ENCODE results near the gene PLIN5. TPM values are rescaled to one million over a fixed set of nuclear protein-coding genes. Genes with fewer than 3 reads are reported as not detected.

The PLIN5 gene
- total RNA-seq, 2 experiments from 2014 or later, result 0.32 to 0.56 TPM

- peaks cover 3% of the 10 kb centered on the region for H3K4me1 Mint-ChIP-seq
- DNase-seq, result no peak
- no peaks in the 10 kb centered on the region for H3K27me3 Mint-ChIP-seq
- H3K27ac Mint-ChIP-seq, result no peak overlapping the region
- no peaks in the 10 kb centered on the region for H3K9me3 Mint-ChIP-seq
- no peaks in the 10 kb centered on the region for H3K36me3 Mint-ChIP-seq
- no peak overlapping the region for H3K4me3 Mint-ChIP-seq
Measured at GRCh38 chr19:4511300-4512054, 23.5 kb downstream of the PLIN5 start.

GRCh38 chr19:4510435-4511255, 24.4 kb downstream of the PLIN5 start:
- H3K9me3 Mint-ChIP-seq, result no peaks in the 10 kb centered on the region
- H3K27ac Mint-ChIP-seq, result no peak overlapping the region
- DNase-seq, result no peak
- no peak overlapping the region for H3K4me3 Mint-ChIP-seq
- H3K36me3 Mint-ChIP-seq, result no peaks in the 10 kb centered on the region
- peaks cover 8% of the 10 kb centered on the region for H3K4me1 Mint-ChIP-seq
- no peaks in the 10 kb centered on the region for H3K27me3 Mint-ChIP-seq

GRCh38 chr19:4508698-4509097, 26.3 kb downstream of the PLIN5 start:
- Mint-ChIP-seq H3K4me3 (no peak overlapping the region), H3K4me1 (peaks cover 8% of the 10 kb centered on the region), H3K9me3 (no peaks in the 10 kb centered on the region), H3K27ac (no peak overlapping the region), H3K36me3 (peaks cover 2% of the 10 kb centered on the region), H3K27me3 (no peaks in the 10 kb centered on the region)
- no peak for DNase-seq

DNA sequence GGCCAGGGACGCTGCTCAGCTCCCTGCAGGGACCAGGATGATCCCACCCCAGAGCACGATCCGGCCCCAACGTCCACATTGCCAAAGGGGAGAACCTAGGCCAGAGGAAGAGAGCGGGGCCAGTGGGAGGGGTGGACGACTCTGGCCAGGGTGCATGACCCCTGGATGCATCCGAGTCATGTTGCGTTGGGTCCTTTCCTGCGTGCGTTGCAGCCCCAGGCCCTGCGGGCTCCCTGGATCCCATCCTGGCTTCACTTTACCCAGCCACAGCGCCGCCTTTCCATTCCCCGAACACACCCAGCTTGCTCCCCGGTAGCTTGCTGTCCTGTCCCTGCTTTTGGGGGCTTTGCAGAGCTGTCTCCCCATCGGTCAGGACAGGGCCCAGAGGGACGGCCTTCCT, 27.2 kb downstream of the PLIN5 start:
- Mint-ChIP-seq H3K9me3 (no peaks in the 10 kb centered on the region), H3K4me1 (peaks cover 8% of the 10 kb centered on the region), H3K36me3 (peaks cover 2% of the 10 kb centered on the region), H3K27ac (no peak overlapping the region), H3K27me3 (no peaks in the 10 kb centered on the region), H3K4me3 (no peak overlapping the region)
- DNase-seq, result no peak

DNA sequence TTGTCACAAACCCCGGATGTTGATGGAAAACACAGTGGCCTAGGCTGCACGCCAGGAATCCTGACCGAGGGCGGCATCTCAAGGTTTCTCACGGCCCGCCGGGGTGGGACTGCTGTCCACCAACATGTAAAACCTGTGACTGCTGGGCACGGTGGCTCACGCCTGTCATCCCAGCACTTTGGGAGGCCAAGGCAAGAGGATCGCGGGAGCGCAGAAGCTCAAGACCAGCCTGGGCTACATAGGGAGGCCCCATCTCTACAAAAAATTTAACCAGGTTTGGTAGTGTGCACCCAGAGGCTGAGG, 27.9 kb downstream of the PLIN5 start:
- Mint-ChIP-seq H3K9me3 (no peaks in the 10 kb centered on the region), H3K4me1 (peaks cover 8% of the 10 kb centered on the region), H3K27me3 (no peaks in the 10 kb centered on the region), H3K27ac (no peak overlapping the region), H3K4me3 (no peak overlapping the region), H3K36me3 (peaks cover 2% of the 10 kb centered on the region)
- DNase-seq, result no peak

DNA sequence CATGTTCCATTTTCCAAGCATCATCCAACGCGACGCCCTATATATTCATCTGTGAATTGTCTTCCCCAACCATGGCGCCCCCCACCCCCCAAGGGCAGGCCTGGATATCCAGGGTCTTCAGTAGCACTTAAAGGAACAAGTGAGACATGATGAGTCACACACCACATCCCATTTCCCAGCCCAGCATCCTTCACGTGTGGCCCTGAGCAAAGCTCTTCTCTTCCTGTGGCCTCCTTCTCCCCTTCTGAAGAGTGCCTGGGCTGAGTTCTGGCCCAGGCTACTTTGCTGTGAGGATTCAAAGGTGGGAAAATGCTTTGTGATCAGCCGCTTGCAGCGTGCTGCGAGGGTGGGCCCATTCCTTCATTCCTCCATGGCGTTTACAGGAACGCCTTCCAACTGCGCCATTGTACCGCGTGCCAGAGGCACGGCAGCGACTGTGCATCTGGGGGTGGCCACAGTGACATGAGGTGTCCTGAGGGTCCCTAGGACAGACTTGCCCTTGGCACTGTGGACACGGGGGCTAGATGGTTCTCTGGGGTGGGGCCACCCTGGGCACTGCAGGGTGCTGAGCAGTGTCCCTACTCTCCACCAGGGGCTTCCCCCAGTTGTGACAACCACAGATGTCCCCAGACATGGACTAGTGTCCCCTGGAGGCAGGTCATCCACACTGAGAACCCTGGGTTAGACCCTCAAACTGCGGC, 28.4 kb downstream of the PLIN5 start:
- no peaks in the 10 kb centered on the region for H3K27me3 Mint-ChIP-seq
- no peaks in the 10 kb centered on the region for H3K9me3 Mint-ChIP-seq
- peaks cover 2% of the 10 kb centered on the region for H3K36me3 Mint-ChIP-seq
- no peak overlapping the region for H3K4me3 Mint-ChIP-seq
- peak overlapping the region; percentile 5 for H3K27ac Mint-ChIP-seq
- peaks cover 8% of the 10 kb centered on the region for H3K4me1 Mint-ChIP-seq
- peak; percentile 15 for DNase-seq

DNA sequence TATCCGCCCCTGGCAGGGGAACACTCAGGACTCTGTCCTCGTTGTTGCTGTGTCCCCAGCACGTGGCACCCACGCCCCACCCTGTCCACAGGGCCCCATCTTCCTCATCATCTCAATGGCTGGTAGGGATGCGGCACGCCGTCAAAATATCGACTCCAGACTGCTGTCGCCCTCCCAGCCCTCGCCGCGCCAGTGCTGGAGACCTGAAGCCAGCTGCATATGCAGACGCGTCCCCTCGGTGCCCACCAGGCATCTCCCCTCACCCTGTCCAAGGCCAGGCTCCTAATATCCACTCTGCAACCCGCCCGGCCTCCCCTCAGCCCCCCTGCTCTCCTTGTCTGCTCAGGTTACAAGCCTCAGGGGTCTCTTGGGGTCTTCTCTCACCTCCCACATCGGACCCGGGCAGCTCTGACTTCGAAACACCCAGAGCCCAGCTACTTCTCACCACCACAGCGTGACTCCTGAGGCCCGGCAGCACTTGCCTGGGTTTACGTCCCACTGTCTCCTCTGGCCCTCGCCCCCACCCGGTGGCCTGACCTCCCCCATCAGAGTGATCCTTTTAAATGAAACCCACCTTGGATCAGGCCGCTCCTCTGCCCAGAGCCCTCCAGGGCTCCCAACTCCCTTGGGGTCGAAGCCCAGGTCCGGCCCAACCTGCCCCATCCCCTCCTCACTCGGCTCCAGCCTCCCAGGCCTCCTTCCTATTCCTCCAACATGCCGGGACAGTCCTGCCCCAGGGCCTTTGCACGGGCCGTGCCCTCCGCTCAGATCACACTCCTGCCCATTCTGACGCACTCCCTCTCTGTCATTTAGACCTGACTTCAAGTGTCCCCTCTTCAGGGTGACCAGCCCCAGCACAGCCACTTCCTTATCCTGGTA, 29.2 kb downstream of the PLIN5 start:
- H3K27ac Mint-ChIP-seq, result peak overlapping the region; percentile 22
- H3K27me3 Mint-ChIP-seq, result no peaks in the 10 kb centered on the region
- H3K9me3 Mint-ChIP-seq, result no peaks in the 10 kb centered on the region
- H3K4me3 Mint-ChIP-seq, result no peak overlapping the region
- peaks cover 8% of the 10 kb centered on the region for H3K4me1 Mint-ChIP-seq
- DNase-seq, result no peak
- H3K36me3 Mint-ChIP-seq, result peaks cover 2% of the 10 kb centered on the region

DNA sequence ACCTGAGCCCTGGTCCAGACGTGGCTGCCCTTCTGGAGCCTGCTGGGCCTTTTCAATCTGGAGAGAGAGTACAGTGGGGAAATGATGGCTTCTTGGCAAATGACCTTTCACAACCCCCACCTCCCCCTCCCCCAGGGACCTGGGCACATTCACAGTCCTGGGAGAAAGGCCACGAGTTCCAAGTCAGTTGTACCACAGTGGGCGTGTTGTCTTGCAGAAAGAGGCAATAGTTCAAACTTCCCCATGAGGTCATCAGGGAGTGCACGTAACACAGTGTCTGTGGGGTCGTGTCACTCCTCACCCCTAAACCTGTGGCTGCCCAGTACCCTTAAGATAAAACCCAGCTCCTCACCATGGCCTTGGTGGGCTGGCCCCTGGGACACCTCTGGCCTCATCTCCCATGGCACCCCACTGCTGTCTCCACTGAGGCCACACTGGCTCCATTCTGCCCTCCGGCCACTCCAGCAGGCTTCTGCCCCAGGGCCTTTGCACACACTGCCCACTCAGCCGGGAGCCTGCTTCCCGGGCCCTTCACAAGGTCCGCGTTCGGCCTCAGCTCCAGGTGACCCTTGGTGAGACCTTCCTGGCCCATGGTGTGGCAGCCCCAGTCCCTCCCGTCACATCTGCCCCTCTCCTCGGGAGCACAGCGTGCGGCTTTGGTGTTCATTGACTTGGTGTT, 30.0 kb downstream of the PLIN5 start:
- H3K4me3 Mint-ChIP-seq, result no peak overlapping the region
- DNase-seq, result no peak
- H3K36me3 Mint-ChIP-seq, result peaks cover 2% of the 10 kb centered on the region
- H3K9me3 Mint-ChIP-seq, result no peaks in the 10 kb centered on the region
- peaks cover 8% of the 10 kb centered on the region for H3K4me1 Mint-ChIP-seq
- no peaks in the 10 kb centered on the region for H3K27me3 Mint-ChIP-seq
- no peak overlapping the region for H3K27ac Mint-ChIP-seq

- no peak for DNase-seq
- H3K27me3 Mint-ChIP-seq, result no peaks in the 10 kb centered on the region
- peaks cover 2% of the 10 kb centered on the region for H3K36me3 Mint-ChIP-seq
- H3K4me1 Mint-ChIP-seq, result peaks cover 8% of the 10 kb centered on the region
- H3K27ac Mint-ChIP-seq, result no peak overlapping the region
- H3K4me3 Mint-ChIP-seq, result no peak overlapping the region
- no peaks in the 10 kb centered on the region for H3K9me3 Mint-ChIP-seq
Measured at GRCh38 chr19:4504297-4504701, 30.7 kb downstream of the PLIN5 start.

GRCh38 chr19:4503825-4504170, 31.2 kb downstream of the PLIN5 start:
- H3K9me3 Mint-ChIP-seq, result no peaks in the 10 kb centered on the region
- no peak overlapping the region for H3K27ac Mint-ChIP-seq
- H3K4me1 Mint-ChIP-seq, result peaks cover 8% of the 10 kb centered on the region
- H3K4me3 Mint-ChIP-seq, result no peak overlapping the region
- H3K36me3 Mint-ChIP-seq, result peaks cover 2% of the 10 kb centered on the region
- H3K27me3 Mint-ChIP-seq, result no peaks in the 10 kb centered on the region
- no peak for DNase-seq

- H3K9me3 Mint-ChIP-seq, result no peaks in the 10 kb centered on the region
- H3K4me3 Mint-ChIP-seq, result no peak overlapping the region
- H3K4me1 Mint-ChIP-seq, result peaks cover 8% of the 10 kb centered on the region
- peaks cover 2% of the 10 kb centered on the region for H3K36me3 Mint-ChIP-seq
- no peaks in the 10 kb centered on the region for H3K27me3 Mint-ChIP-seq
- no peak overlapping the region for H3K27ac Mint-ChIP-seq
- DNase-seq, result no peak
Measured at GRCh38 chr19:4503132-4503824, 31.7 kb downstream of the PLIN5 start.

GRCh38 chr19:4502282-4503131, 32.5 kb downstream of the PLIN5 start:
- no peak for DNase-seq
- Mint-ChIP-seq H3K27ac (no peak overlapping the region), H3K4me1 (peaks cover 8% of the 10 kb centered on the region), H3K36me3 (peaks cover 2% of the 10 kb centered on the region), H3K9me3 (no peaks in the 10 kb centered on the region), H3K4me3 (no peak overlapping the region), H3K27me3 (no peaks in the 10 kb centered on the region)

GRCh38 chr19:4501691-4502090, 33.3 kb downstream of the PLIN5 start:
- Mint-ChIP-seq H3K27me3 (no peaks in the 10 kb centered on the region), H3K36me3 (peaks cover 2% of the 10 kb centered on the region), H3K4me1 (peaks cover 7% of the 10 kb centered on the region)

More at GRCh38 chr19:4501691-4502090, 33.3 kb downstream of the PLIN5 start:
- no peak overlapping the region for H3K4me3 Mint-ChIP-seq
- H3K27ac Mint-ChIP-seq, result no peak overlapping the region
- no peak for DNase-seq
- H3K9me3 Mint-ChIP-seq, result no peaks in the 10 kb centered on the region
